ENCODE results near the gene FGG. TPM values are rescaled to one million over a fixed set of nuclear protein-coding genes. Genes with fewer than 3 reads are reported as not detected.

Gene FGG
- total RNA-seq, 1 experiment from 2014 or later: not detected

DNA sequence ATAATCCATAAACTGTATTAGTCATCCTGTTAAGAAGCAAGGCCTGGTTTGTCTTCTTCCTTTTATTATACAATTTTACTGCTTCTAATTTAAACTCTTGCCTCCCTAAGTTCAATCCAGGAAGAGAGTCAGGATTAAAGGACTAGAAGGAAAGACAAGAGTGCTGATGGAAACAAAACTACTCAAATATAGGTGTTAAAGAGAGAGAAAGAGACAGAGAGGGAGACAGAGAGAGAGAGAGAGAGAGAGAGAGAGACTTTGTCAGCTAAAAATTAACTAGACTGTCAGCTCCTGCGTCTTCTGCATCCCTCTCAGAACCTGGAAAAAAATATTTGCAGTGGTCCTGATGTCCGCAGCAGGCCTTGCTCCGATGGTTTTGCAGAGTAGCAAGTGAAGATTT, 13.5 kb upstream of the FGG start:
- Mint-ChIP-seq H3K4me1 (peaks cover 2 to 5% of the 10 kb centered on the region in 2 experiments; a peak in 3 of 4 replicates), H3K36me3 (ENCODE audit: insufficient read depth in 1 of 3, low read depth in 3 of 3) (no peaks in the 10 kb centered on the region), H3K9me3 (no peaks in the 10 kb centered on the region), H3K4me3 (no peak overlapping the region; a peak in 1 of 5 replicates), H3K27me3 (ENCODE audit: low read depth) (peaks cover 3% of the 10 kb centered on the region), H3K27ac (no peak overlapping the region; a peak in 1 of 7 replicates)
- H4K8ac ChIP-seq (replicated peaks; ENCODE audit: insufficient read length, low read depth, low read length): no peak overlapping the region
- H3K18ac ChIP-seq (ENCODE audit: insufficient read length, low read depth, low read length): no peak overlapping the region
- H3T11ph ChIP-seq (ENCODE audit: low read length): no peak overlapping the region
- no peak overlapping the region for H2AFZ ChIP-seq (ENCODE audit: low read length)
- no peak overlapping the region for H2BK15ac ChIP-seq (ENCODE audit: low read depth, low read length)
- H2BK120ac ChIP-seq (ENCODE audit: low read depth, low read length, poor library complexity, severe bottlenecking): no peak overlapping the region
- H3K14ac ChIP-seq (ENCODE audit: insufficient read depth, low read length): no peak overlapping the region
- no CpG with 5 or more reads among the region's 3 CpGs for WGBS (ENCODE audit: extremely low coverage, insufficient read length, low lambda C conversion rate)
- H4K91ac ChIP-seq (ENCODE audit: insufficient read length, low read depth, low read length): no peak overlapping the region
- no peak overlapping the region for H3K4ac ChIP-seq (ENCODE audit: low read depth, low read length)
- H3K9me3 ChIP-seq (ENCODE audit: control insufficient read depth, low read depth, low read length): no peaks in the 10 kb centered on the region
- H3K23me2 ChIP-seq (ENCODE audit: insufficient read length, low read depth, low read length, poor library complexity, severe bottlenecking): peaks cover 7% of the 10 kb centered on the region
- H4K5ac ChIP-seq (ENCODE audit: insufficient read length, low read depth, low read length): no peak overlapping the region
- H3K23ac ChIP-seq (ENCODE audit: insufficient read length, low read depth, low read length): no peak overlapping the region
- H2AK5ac ChIP-seq (ENCODE audit: insufficient read length, low read length): no peak overlapping the region
- H3K9ac ChIP-seq (ENCODE audit: extremely low read depth, insufficient read length, low read length): no peak overlapping the region
- TF ChIP-seq, protein P1, sequence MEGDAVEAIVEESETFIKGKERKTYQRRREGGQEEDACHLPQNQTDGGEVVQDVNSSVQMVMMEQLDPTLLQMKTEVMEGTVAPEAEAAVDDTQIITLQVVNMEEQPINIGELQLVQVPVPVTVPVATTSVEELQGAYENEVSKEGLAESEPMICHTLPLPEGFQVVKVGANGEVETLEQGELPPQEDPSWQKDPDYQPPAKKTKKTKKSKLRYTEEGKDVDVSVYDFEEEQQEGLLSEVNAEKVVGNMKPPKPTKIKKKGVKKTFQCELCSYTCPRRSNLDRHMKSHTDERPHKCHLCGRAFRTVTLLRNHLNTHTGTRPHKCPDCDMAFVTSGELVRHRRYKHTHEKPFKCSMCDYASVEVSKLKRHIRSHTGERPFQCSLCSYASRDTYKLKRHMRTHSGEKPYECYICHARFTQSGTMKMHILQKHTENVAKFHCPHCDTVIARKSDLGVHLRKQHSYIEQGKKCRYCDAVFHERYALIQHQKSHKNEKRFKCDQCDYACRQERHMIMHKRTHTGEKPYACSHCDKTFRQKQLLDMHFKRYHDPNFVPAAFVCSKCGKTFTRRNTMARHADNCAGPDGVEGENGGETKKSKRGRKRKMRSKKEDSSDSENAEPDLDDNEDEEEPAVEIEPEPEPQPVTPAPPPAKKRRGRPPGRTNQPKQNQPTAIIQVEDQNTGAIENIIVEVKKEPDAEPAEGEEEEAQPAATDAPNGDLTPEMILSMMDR (conservative IDR thresholded peaks at IDR 0.05): no peak
- H4K20me1 ChIP-seq (ENCODE audit: control insufficient read depth, insufficient read depth, insufficient read length): no peaks in the 10 kb centered on the region
- H3K4me2 ChIP-seq (ENCODE audit: insufficient read depth, insufficient read length, low read length): peak overlapping the region; percentile 65
- no peak overlapping the region for H2BK5ac ChIP-seq (ENCODE audit: insufficient read length, low read length)
- DNase-seq: no peak
- H3K27ac ChIP-seq (ENCODE audit: insufficient read length, low read depth, low read length): no peak overlapping the region
- no peaks in the 10 kb centered on the region; the same call in 1 of the 2 replicates for H3K27me3 ChIP-seq (ENCODE audit: insufficient read depth, low read length)
- no peaks in the 10 kb centered on the region for H3K79me2 ChIP-seq (ENCODE audit: insufficient read depth, low read length)
- no peaks in the 10 kb centered on the region for H3K79me1 ChIP-seq (ENCODE audit: insufficient read depth, low read depth, low read length, poor library complexity, severe bottlenecking)
- H2BK12ac ChIP-seq (ENCODE audit: insufficient read length, low read depth, low read length): no peak overlapping the region
- H3K56ac ChIP-seq (ENCODE audit: insufficient read length, low read depth, low read length): no peak overlapping the region
- H3K4me1 ChIP-seq (ENCODE audit: insufficient read depth, low read length): no peaks in the 10 kb centered on the region
- no peak overlapping the region for H2BK20ac ChIP-seq (ENCODE audit: low read depth, low read length, poor library complexity, severe bottlenecking)

Data from H9 (cell line).